ENCODE data around the gene BCAR1.

GRCh38 chr16:75257886-75258806 lies 6.7 kb upstream of the BCAR1 start:
- TF ChIP-seq POLR2A (IDR thresholded peaks at IDR 0.05; ENCODE audit: low read depth, low read length) (no peak), TAF1 (IDR thresholded peaks at IDR 0.05; ENCODE audit: low read depth, low read length) (no peak), POLR2AphosphoS5 (IDR thresholded peaks at IDR 0.05; ENCODE audit: low read depth, low read length) (no peak)
